Activated B cell treated with CpG ODN at 0.5 μM for 24 hours (primary cell): Measurements from ENCODE around the gene STAT4. TPM values are rescaled to one million over a fixed set of nuclear protein-coding genes. Genes with fewer than 3 reads are reported as not detected.

Source experiments
- ATAC-seq: fragments of 200-7000 bp; cut with Tn5 transposase; one replicate; pipeline ENCODE4 v1.10.0; 2021; ENCODE audit warnings: low read depth, mild to moderate bottlenecking, moderate library complexity
- CTCF ChIA-PET: fragments of 350-600 bp; sonication (Branson Sonifier 250); formaldehyde crosslinking; loops from one replicate; lab custom pipeline; 2021; ENCODE audit warnings: antibody characterized with exemption; lab: Charles Lee
- POLR2A ChIA-PET: fragments of 350-600 bp; sonication (Branson Sonifier 250); formaldehyde crosslinking; loops from one replicate; lab custom pipeline; 2021; ENCODE audit warnings: antibody characterized with exemption; lab: Charles Lee
- DNase-seq: peaks from one replicate; pipeline ENCODE4 v3.0.0; 2022
- H3K27ac Mint-ChIP-seq: one replicate; pipeline ENCODE4 v1.8.0; 2020; ENCODE audit warnings: mixed read lengths
- H3K27me3 Mint-ChIP-seq: one replicate; pipeline ENCODE4 v1.8.0; 2021; ENCODE audit warnings: mixed read lengths
- H3K36me3 Mint-ChIP-seq: one replicate; pipeline ENCODE4 v1.8.0; 2021; ENCODE audit warnings: low read depth, mixed read lengths
- H3K4me1 Mint-ChIP-seq: one replicate; pipeline ENCODE4 v1.8.0; 2021; ENCODE audit warnings: mixed read lengths
- H3K4me3 Mint-ChIP-seq: one replicate; pipeline ENCODE4 v1.8.0; 2020; ENCODE audit warnings: mild to moderate bottlenecking, mixed read lengths
- H3K9me3 Mint-ChIP-seq: one replicate; pipeline ENCODE4 v1.8.0; 2020; ENCODE audit warnings: mixed read lengths
- CTCF ChIP-seq: fragments of 200-600 bp; IDR thresholded peaks from one replicate; pipeline ENCODE4 v1.8.0; 2022; ENCODE audit warnings: antibody characterized with exemption, mild to moderate bottlenecking
- intact Hi-C: fragments of 100-400 bp; cut with micrococcal nuclease; formaldehyde crosslinking; loops from one replicate; pipeline ENCODE4 v1.15.1; 2024
- total RNA-seq: library from RNA; stranded (reverse); gene quantifications from 2 replicates; pipeline ENCODE4 v1.2.3, GENCODE V29; 2022

The STAT4 gene
- total RNA-seq, 1 donor from 2014 or later, result 16.5 TPM

GRCh38 chr2:191049728-191050639 lies 100.8 kb downstream of the STAT4 start:
- no peaks in the 10 kb centered on the region for H3K4me1 Mint-ChIP-seq
- no peak overlapping the region for H3K4me3 Mint-ChIP-seq
- no peak for DNase-seq
- intact Hi-C loops, result no loop called here
- no peaks in the 10 kb centered on the region for H3K9me3 Mint-ChIP-seq
- ChIA-PET CTCF (interaction anchor here (1.2 to 6.2 kb wide), 4 partner anchors 10 to 471 kb away, joined by 3 to 183 read pairs (median 3); no protein-coding TSS in a partner anchor), POLR2A (no interaction called here)
- peaks cover 9% of the 10 kb centered on the region for H3K27me3 Mint-ChIP-seq
- no peak overlapping the region for H3K27ac Mint-ChIP-seq
- ATAC-seq, result no peak
- no peaks in the 10 kb centered on the region for H3K36me3 Mint-ChIP-seq
- no peak for TF ChIP-seq CTCF

- Mint-ChIP-seq H3K9me3 (peaks cover 3% of the 10 kb centered on the region), H3K4me1 (no peaks in the 10 kb centered on the region), H3K36me3 (no peaks in the 10 kb centered on the region), H3K27ac (no peak overlapping the region), H3K27me3 (peaks cover 9% of the 10 kb centered on the region), H3K4me3 (no peak overlapping the region)
- DNase-seq, result no peak
- CTCF ChIA-PET, result interaction anchor here (1.0 to 6.2 kb wide), 2 partner anchors 109 to 1114 kb away, joined by 3 to 183 read pairs; no protein-coding TSS in a partner anchor
- intact Hi-C loops, result no loop called here
- TF ChIP-seq CTCF, result no peak
- ATAC-seq, result no peak
- POLR2A ChIA-PET, result no interaction called here
Measured at GRCh38 chr2:191048073-191048472, 102.7 kb downstream of the STAT4 start.

- no peak overlapping the region for H3K4me3 Mint-ChIP-seq
- ChIA-PET POLR2A (no interaction called here), CTCF (no interaction called here)
- no peak for DNase-seq
- no peaks in the 10 kb centered on the region for H3K36me3 Mint-ChIP-seq
- intact Hi-C loops, result no loop called here
- H3K4me1 Mint-ChIP-seq, result no peaks in the 10 kb centered on the region
- H3K27me3 Mint-ChIP-seq, result peaks cover 2% of the 10 kb centered on the region
- no peak for ATAC-seq
- peaks cover 3% of the 10 kb centered on the region for H3K9me3 Mint-ChIP-seq
- H3K27ac Mint-ChIP-seq, result no peak overlapping the region
- TF ChIP-seq CTCF, result no peak
Measured at GRCh38 chr2:191045141-191045540, 105.7 kb downstream of the STAT4 start.

GRCh38 chr2:191043438-191043837 lies 107.4 kb downstream of the STAT4 start:
- no peaks in the 10 kb centered on the region for H3K36me3 Mint-ChIP-seq
- POLR2A ChIA-PET, result no interaction called here
- H3K4me1 Mint-ChIP-seq, result no peaks in the 10 kb centered on the region
- CTCF ChIA-PET, result no interaction called here
- no peak overlapping the region for H3K4me3 Mint-ChIP-seq
- H3K27me3 Mint-ChIP-seq, result peaks cover 2% of the 10 kb centered on the region
- H3K9me3 Mint-ChIP-seq, result peaks cover 3% of the 10 kb centered on the region
- TF ChIP-seq CTCF, result no peak
- ATAC-seq, result no peak
- H3K27ac Mint-ChIP-seq, result no peak overlapping the region
- DNase-seq, result no peak
- intact Hi-C loops, result no loop called here

- Mint-ChIP-seq H3K27me3 (peaks cover 2% of the 10 kb centered on the region), H3K4me1 (no peaks in the 10 kb centered on the region), H3K9me3 (peaks cover 3% of the 10 kb centered on the region), H3K27ac (no peak overlapping the region), H3K4me3 (no peak overlapping the region), H3K36me3 (no peaks in the 10 kb centered on the region)
- POLR2A ChIA-PET, result no interaction called here
- DNase-seq (no peak), ATAC-seq (no peak)
- intact Hi-C loops, result no loop called here
- no peak for TF ChIP-seq CTCF
- CTCF ChIA-PET, result interaction anchor here (1.1 to 2.2 kb wide), 2 partner anchors 11 to 113 kb away, joined by 4 to 7 read pairs; no protein-coding TSS in a partner anchor
Measured at GRCh38 chr2:191041418-191042161, 109.2 kb downstream of the STAT4 start.
